Endodermal cell (in vitro differentiated cells): ENCODE measurements around the gene ITGA8. TPM values are rescaled to one million over a fixed set of nuclear protein-coding genes. Genes with fewer than 3 reads are reported as not detected.

Experiments used
- DNase-seq: peaks from one replicate; pipeline ENCODE4 v3.0.0-alpha.2; 2017
- H3K27ac ChIP-seq: 2 replicates; pipeline ENCODE4 v1.5.1; 2013; ENCODE audit warnings: mild to moderate bottlenecking, low read depth, low read length, moderate library complexity
- H3K27me3 ChIP-seq: 2 replicates; pipeline ENCODE4 v1.6.1; 2013; ENCODE audit warnings: mild to moderate bottlenecking, low read length, moderate library complexity; ENCODE audit not compliant: insufficient read depth, control insufficient read depth, poor library complexity, severe bottlenecking
- H3K36me3 ChIP-seq: 2 replicates; pipeline ENCODE4 v1.7.0; 2013; ENCODE audit warnings: mild to moderate bottlenecking, low read length, moderate library complexity; ENCODE audit not compliant: control insufficient read depth, insufficient read depth
- H3K4me1 ChIP-seq: one replicate; pipeline ENCODE4 v1.7.0; 2013; ENCODE audit warnings: low read length; ENCODE audit not compliant: control insufficient read depth, insufficient read depth
- H3K4me3 ChIP-seq: 2 replicates; pipeline ENCODE4 v1.5.1; 2013; ENCODE audit warnings: mild to moderate bottlenecking, low read length, moderate library complexity
- H3K9ac ChIP-seq: 2 replicates; pipeline ENCODE4 v1.6.1; 2013; ENCODE audit warnings: mild to moderate bottlenecking, low read length, moderate library complexity; ENCODE audit not compliant: poor library complexity, severe bottlenecking; ENCODE audit errors: extremely low read depth
- H3K9me3 ChIP-seq: 2 replicates; pipeline ENCODE4 v1.6.1; 2013; ENCODE audit warnings: mild to moderate bottlenecking, low read length, moderate library complexity; ENCODE audit not compliant: control insufficient read depth
- H3K27ac Mint-ChIP-seq: 2 replicates; pipeline ENCODE4 v1.8.0; 2020; ENCODE audit warnings: mixed read lengths
- H3K27me3 Mint-ChIP-seq: 2 replicates; pipeline ENCODE4 v1.8.0; 2021; ENCODE audit warnings: mild to moderate bottlenecking, mixed read lengths; ENCODE audit not compliant: insufficient read depth
- H3K36me3 Mint-ChIP-seq: 2 replicates; pipeline ENCODE4 v1.8.0; 2020; ENCODE audit warnings: low read depth, mixed read lengths
- H3K4me1 Mint-ChIP-seq: 2 replicates; pipeline ENCODE4 v1.8.0; 2020; ENCODE audit warnings: mixed read lengths
- H3K4me3 Mint-ChIP-seq: 2 replicates; pipeline ENCODE4 v1.8.0; 2020; ENCODE audit warnings: mild to moderate bottlenecking, moderate library complexity, mixed read lengths
- H3K9me3 Mint-ChIP-seq: 2 replicates; pipeline ENCODE4 v1.8.0; 2020; ENCODE audit warnings: mild to moderate bottlenecking, mixed read lengths
- WGBS, 2 experiments: methylation state at CpG; one replicate each; pipeline versions ENCODE4 v1.1.5 to v1.1.7; 2013; ENCODE audit warnings: missing lambda C conversion rate in 2 of 2, mixed read lengths in 1 of 2; ENCODE audit not compliant: insufficient coverage in 1 of 2, insufficient read length in 1 of 2; 5-methylcytosine and 5-hydroxymethylcytosine counted together
- total RNA-seq, 2 donors: library from RNA; stranded (reverse); fragmentation: NEBNext Ultra II Directional in 1 of 2; extraction: Animal tissue kit (Norgen Biotek cat#: 25700) in 1 of 2; gene quantifications; 2 replicates in 1 of 2; 3 replicates in 1 of 2; pipeline ENCODE4 v1.2.1, GENCODE V29; 2021
- TF ChIP-seq, protein P1 (sequence below): fragments of 200-600 bp; sonication (generic); conservative IDR thresholded peaks from 2 replicates; pipeline ENCODE4 v1.5.0; 2021; ENCODE audit warnings: antibody characterized with exemption, mild to moderate bottlenecking

Gene ITGA8
- total RNA-seq, 2 donors from 2014 or later: 0.24 to 0.40 TPM

DNA sequence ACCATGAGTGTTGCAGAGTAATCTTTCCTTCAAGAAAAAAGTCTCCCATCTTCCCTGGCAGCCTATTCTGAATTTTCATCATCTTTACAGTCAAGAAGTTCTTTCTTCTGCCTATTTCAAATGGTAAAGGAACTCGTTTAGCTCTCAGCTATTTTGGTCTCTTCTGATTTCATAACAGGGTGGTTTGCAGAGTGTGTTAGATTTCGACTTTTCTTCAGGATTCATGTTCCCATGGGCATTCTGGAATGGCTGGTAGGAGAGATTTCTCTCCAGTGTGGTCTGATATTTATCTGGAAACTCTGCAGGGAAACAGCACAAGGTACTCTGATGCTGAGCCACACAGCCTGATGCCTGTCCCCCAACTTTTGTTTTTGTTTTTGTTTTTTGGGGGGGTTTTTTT lies 237.6 kb downstream of the ITGA8 start:
- TF ChIP-seq, protein P1, sequence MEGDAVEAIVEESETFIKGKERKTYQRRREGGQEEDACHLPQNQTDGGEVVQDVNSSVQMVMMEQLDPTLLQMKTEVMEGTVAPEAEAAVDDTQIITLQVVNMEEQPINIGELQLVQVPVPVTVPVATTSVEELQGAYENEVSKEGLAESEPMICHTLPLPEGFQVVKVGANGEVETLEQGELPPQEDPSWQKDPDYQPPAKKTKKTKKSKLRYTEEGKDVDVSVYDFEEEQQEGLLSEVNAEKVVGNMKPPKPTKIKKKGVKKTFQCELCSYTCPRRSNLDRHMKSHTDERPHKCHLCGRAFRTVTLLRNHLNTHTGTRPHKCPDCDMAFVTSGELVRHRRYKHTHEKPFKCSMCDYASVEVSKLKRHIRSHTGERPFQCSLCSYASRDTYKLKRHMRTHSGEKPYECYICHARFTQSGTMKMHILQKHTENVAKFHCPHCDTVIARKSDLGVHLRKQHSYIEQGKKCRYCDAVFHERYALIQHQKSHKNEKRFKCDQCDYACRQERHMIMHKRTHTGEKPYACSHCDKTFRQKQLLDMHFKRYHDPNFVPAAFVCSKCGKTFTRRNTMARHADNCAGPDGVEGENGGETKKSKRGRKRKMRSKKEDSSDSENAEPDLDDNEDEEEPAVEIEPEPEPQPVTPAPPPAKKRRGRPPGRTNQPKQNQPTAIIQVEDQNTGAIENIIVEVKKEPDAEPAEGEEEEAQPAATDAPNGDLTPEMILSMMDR: no peak
- H3K36me3 Mint-ChIP-seq: no peaks in the 10 kb centered on the region
- WGBS, 2 experiments: 92% methylated on average over 2 of the region's 2 CpGs; no CpG with 5 or more reads in 1 of the 2 experiments

DNA sequence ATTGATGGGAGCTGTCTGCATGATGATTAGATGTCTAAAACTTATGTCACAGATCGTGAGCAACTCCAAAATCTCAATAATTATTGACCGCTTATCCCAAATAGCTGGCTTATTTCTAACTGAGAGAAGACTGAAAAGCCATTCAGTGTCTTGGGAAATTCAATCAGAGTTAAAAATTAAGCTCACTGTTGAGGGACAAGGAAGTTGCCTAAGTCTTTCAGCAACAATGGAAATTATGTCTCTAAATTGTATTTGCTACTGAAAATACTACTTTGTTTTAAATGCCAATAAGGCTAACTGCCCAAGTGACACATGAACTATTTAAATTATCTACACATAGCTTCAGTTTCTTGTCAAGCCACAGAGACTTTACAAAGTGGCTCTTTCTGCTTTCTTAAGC lies 240.8 kb downstream of the ITGA8 start:
- H3K4me1 ChIP-seq: peaks cover 2% of the 10 kb centered on the region
- Mint-ChIP-seq H3K27me3 (peaks cover 18% of the 10 kb centered on the region), H3K4me1 (peaks cover 37% of the 10 kb centered on the region), H3K9me3 (no peaks in the 10 kb centered on the region), H3K27ac (no peak overlapping the region), H3K4me3 (no peak overlapping the region), H3K36me3 (no peaks in the 10 kb centered on the region)
- TF ChIP-seq, protein P1: no peak
- H3K27ac ChIP-seq: no peak overlapping the region
- no peak overlapping the region for H3K9ac ChIP-seq
- H3K36me3 ChIP-seq: no peaks in the 10 kb centered on the region
- no peak for DNase-seq
- H3K9me3 ChIP-seq: no peaks in the 10 kb centered on the region
- no peak overlapping the region for H3K4me3 ChIP-seq
- H3K27me3 ChIP-seq: peaks cover 13% of the 10 kb centered on the region
- WGBS, 2 experiments: 68 to 78% methylated on average over 1 to 2 of the region's 2 CpGs

More for the DNA sequence above, 237.6 kb downstream of the ITGA8 start:
- Histone ChIP-seq H3K4me3 (no peak overlapping the region), H3K9ac (no peak overlapping the region), H3K4me1 (no peaks in the 10 kb centered on the region), H3K27me3 (peaks cover 35% of the 10 kb centered on the region), H3K27ac (no peak overlapping the region), H3K36me3 (no peaks in the 10 kb centered on the region), H3K9me3 (no peaks in the 10 kb centered on the region)
- Mint-ChIP-seq H3K4me3 (no peak overlapping the region), H3K27me3 (peaks cover 13% of the 10 kb centered on the region), H3K27ac (no peak overlapping the region), H3K9me3 (no peaks in the 10 kb centered on the region), H3K4me1 (peaks cover 35% of the 10 kb centered on the region)
- no peak for DNase-seq

DNA sequence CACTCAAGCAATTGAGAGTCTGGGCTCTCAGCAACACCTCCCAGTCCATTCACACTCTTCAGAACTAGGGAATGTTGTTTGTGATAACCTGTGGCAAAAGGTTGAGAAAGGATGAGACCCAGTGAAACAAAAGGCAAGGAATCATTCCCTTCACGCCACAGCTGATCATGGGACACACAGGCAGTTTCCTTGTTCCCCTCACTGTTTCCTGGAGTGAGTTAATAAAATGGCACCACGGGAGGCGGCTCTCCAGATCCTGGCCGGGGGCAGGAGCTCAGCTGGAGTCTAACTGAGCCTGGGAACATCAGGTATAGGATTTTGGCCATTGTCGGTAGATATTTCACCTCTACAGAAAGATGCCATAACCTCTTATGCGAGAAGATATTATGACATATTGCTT lies 241.3 kb downstream of the ITGA8 start:
- Histone ChIP-seq H3K9me3 (no peaks in the 10 kb centered on the region), H3K36me3 (no peaks in the 10 kb centered on the region), H3K27ac (no peak overlapping the region), H3K9ac (no peak overlapping the region), H3K27me3 (peaks cover 8% of the 10 kb centered on the region), H3K4me1 (peaks cover 4% of the 10 kb centered on the region), H3K4me3 (no peak overlapping the region)
- DNase-seq: peak; percentile 87
- TF ChIP-seq, protein P1: no peak
- Mint-ChIP-seq H3K27ac (peak overlapping the region; percentile 69), H3K9me3 (no peaks in the 10 kb centered on the region), H3K4me3 (no peak overlapping the region), H3K4me1 (peaks cover 42% of the 10 kb centered on the region), H3K36me3 (no peaks in the 10 kb centered on the region), H3K27me3 (peaks cover 22% of the 10 kb centered on the region)
- WGBS, 2 experiments: 39% methylated on average over 6 of the region's 6 CpGs; no CpG with 5 or more reads in 1 of the 2 experiments
